Suppressor macrophage (primary cell): ENCODE results near the gene CCDC74A.
A peak's percentile ranks its signal among the peaks of the same experiment; 100 is the strongest.
"Not testable (repeated sequence)": the region's sequence is repeated elsewhere in the genome, so short reads cannot be mapped to it uniquely, and the experiment has no call there.

Experiments used
- DNase-seq, 4 experiments: peaks; one replicate each; pipeline ENCODE4 v3.0.0-alpha.2; 2020 to 2022

CCDC74A gene

DNA sequence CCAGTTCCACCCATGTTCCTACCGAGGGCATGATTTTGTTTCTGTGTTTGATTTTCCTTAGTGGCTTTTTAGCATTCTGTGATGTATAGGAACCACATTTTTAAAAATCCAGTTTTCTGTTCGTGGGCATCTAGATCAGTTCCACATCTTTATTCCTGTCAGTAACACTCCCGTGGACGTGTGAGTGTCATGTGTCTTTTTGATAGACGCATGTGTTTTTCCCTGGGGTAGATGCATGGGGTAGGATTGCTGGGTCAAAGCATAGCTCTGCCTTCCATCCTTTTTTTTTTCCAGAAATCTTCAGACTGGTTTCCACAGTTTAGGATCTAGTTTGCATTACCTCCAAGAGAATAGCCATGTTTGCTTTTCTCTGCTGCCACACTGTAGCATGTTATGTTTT, 38.7 kb downstream of the CCDC74A start:
- no peak for DNase-seq

DNA sequence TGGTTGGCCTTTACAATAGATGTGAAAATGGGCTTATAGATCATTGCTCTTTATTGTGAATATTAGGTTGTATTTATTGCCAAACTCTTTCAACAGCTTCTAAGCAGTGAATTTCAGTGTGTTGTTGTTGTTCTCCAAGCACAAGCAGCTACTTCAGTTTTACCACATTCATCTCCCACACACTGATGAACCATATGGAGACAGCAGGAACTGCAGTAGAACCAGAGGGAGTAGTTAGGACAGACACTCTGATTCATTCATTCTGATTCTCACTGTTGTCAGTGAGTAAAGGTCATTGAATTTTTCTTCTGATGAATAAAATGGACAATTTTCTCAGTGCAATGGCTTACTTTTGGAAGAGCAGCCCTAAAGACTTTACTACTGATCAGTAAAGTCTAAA, 40.2 kb downstream of the CCDC74A start:
- DNase-seq: peak; percentile 32 to 76 (median 50)

DNA sequence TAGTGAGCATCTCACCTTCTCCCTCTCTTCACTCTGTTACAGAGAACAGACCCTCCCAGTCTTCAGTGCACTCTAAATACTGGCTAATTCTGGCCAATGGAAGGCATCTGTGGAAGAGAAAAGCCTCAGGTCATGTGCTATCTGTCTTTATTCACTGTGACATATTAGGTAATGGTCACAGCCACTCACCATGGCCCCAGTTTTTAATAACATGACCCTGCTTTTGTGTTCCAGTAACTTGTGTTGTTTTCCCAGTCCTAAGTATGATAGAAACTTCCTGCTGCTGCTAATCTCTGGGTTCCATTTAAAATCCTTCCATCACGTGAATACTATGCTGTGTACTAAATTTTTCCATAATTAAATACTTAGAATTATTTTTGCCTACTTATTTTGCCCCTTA, 40.7 kb downstream of the CCDC74A start:
- not testable (repeated sequence) for DNase-seq

DNA sequence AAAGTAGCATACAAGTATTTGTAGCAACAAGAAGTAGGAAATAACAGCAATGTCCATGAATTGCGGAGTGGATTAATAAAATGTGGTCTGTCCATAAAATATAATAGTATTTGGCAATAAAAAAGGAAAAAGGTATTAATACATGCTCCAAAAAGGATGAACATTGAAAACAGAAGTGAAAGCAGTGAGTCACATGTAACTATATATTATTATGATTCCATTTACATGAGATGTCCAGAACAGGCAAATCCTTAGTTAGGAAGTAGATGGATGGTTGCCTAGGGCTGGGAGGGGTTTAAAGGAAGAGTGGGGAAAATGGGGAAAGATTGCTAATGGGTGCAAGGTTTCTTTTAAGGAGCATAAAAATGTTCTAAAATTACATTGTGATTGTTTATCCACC, 44.5 kb downstream of the CCDC74A start:
- DNase-seq: peak in 2 of 4 experiments; percentile 5 to 13

DNA sequence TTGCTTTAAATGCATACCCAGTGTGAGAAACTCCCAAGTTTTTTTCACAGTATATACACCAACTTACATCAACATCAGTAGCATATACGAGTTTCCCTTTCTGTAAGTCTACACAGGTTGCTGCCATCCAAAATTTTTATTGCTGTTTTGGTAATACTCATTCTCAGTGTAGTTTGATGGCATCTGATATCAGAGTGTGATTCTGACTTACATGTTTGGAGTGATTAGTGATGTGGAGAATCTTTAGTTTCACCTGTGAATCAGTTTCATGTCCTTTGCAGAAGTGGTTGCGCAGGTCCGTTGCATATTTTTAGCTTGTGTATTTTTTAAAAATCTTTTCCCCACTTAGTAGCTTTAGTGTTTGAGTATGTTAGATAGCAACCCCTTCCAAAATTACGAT, 50.1 kb downstream of the CCDC74A start:
- no peak for DNase-seq

DNA sequence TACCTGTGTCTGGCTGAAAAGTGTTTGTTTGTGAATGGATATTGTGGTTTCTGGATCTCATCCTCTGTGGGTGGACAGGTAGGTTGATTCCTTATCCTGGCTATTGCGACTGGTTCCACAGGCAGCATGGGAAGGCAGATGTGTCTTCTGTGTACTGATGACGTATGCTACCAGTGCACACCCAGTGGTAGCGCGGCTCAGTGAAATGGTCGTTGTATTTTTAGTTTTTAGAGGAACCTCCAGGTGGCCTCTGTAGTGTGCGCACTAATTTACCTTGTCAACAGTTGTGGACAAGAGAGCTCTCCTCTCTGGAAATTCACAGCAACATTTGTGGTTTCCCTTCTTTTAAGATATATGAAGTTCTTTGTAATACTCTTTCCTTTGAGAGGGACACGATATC, 52.5 kb downstream of the CCDC74A start:
- no peak for DNase-seq
